ENCODE data around the gene NFATC4.
"Not testable (repeated sequence)": the region's sequence is repeated elsewhere in the genome, so short reads cannot be mapped to it uniquely, and the experiment has no call there.

The NFATC4 gene

DNA sequence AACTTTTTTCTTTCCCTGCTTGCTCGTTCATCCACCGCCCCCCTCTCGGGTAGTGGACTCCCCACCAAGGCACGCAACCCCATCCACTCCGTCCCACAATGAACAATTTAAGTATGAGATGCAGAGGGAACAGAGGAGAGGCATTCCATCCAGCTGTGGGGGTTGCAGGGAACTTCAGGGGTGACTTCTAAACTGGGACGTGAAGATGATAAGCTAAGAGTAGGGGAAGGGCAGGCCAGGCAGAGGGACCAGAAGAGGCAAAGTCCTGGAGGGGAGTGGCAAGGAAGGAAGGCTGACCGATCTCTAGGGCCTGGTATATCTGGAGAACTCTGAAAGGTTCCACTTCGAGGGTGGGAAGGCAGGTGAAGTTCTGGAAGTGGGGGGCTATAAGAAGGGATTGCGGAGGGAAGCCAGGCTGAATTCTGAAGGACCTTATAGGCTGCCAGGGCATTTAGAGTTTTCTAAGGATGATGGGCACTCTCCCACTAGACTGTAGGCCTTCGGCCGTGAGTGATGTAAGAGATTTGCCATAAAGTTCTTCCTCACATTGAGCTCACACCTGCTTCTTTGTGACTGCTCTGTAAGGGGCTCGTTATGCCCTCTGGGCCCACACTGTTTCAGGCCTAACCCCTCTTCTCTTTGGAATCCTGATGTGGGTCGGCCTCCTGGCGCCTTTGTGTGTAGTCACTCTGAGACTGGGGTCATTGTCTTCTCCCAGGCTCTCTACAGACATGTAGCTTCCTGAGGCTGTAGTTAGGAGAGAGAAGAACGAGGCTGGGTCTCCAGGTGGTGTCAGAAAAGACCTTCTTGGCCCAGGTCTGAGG is 12.1 kb downstream of the NFATC4 start:
- Histone ChIP-seq H3K36me3 (ENCODE audit: insufficient read depth, low read length) (no peaks in the 10 kb centered on the region), H3K9ac (ENCODE audit: low read depth, low read length) (no peak overlapping the region), H3K9me3 (ENCODE audit: control insufficient read depth, insufficient read depth, low read length) (no peaks in the 10 kb centered on the region), H3K4me1 (ENCODE audit: insufficient read depth, low read length) (peaks cover 29% of the 10 kb centered on the region)

- H3K9me3 ChIP-seq (ENCODE audit: control insufficient read depth, insufficient read depth, low read length): no peaks in the 10 kb centered on the region
- no peaks in the 10 kb centered on the region for H3K36me3 ChIP-seq (ENCODE audit: insufficient read depth, low read length)
- H3K9ac ChIP-seq (ENCODE audit: low read depth, low read length): no peak overlapping the region
- peaks cover 29% of the 10 kb centered on the region for H3K4me1 ChIP-seq (ENCODE audit: insufficient read depth, low read length)
Observed at GRCh38 chr14:24381363-24382063, 13.5 kb downstream of the NFATC4 start.

DNA sequence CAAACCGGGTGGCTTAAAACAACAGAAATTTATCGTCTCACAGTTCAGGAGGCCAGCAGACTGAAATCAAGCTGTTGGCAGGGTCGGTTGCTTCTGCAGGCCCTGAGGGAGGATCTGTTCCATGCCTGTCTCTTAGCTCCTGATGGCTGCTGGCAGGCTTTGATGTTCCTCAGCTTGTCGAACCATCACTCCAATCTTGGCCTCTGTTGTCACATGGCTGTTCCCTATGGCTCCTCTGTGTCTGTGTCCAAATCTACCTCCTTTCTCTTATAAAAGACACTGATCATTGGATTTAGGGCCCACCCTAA is 14.0 kb downstream of the NFATC4 start:
- H3K9me3 ChIP-seq (ENCODE audit: control insufficient read depth, insufficient read depth, low read length): no peaks in the 10 kb centered on the region
- peaks cover 25% of the 10 kb centered on the region for H3K4me1 ChIP-seq (ENCODE audit: insufficient read depth, low read length)
- no peaks in the 10 kb centered on the region for H3K36me3 ChIP-seq (ENCODE audit: insufficient read depth, low read length)
- H3K9ac ChIP-seq (ENCODE audit: low read depth, low read length): no peak overlapping the region

- Histone ChIP-seq H3K9me3 (ENCODE audit: control insufficient read depth, insufficient read depth, low read length) (no peaks in the 10 kb centered on the region), H3K9ac (ENCODE audit: low read depth, low read length) (no peak overlapping the region), H3K36me3 (ENCODE audit: insufficient read depth, low read length) (no peaks in the 10 kb centered on the region)
Observed at GRCh38 chr14:24384169-24384568, 16.2 kb downstream of the NFATC4 start.

GRCh38 chr14:24385524-24385923 is 17.5 kb downstream of the NFATC4 start:
- Histone ChIP-seq H3K9ac (ENCODE audit: low read depth, low read length) (no peak overlapping the region), H3K36me3 (ENCODE audit: insufficient read depth, low read length) (no peaks in the 10 kb centered on the region), H3K4me1 (ENCODE audit: insufficient read depth, low read length) (peaks cover 24% of the 10 kb centered on the region), H3K9me3 (ENCODE audit: control insufficient read depth, insufficient read depth, low read length) (no peaks in the 10 kb centered on the region)

More at GRCh38 chr14:24384169-24384568, 16.2 kb downstream of the NFATC4 start:
- peaks cover 27% of the 10 kb centered on the region for H3K4me1 ChIP-seq (ENCODE audit: insufficient read depth, low read length)

DNA sequence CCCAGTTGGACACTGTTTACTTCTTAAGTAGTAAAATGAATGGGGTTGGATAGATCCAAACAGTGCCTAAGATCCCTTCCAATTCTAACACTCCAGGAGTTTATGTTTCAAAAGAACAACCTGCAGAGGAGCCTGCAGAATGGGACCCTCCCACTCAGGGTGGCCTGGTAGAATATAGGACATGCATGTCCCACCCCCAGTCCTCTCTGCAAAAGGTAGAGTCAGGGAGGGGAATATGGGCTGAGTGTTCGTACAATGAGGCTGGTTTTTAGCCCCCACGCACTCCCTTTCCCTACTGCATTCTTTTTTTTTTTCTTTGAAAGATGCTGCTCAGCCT is 19.0 kb downstream of the NFATC4 start:
- Histone ChIP-seq H3K36me3 (ENCODE audit: insufficient read depth, low read length) (no peaks in the 10 kb centered on the region), H3K4me1 (ENCODE audit: insufficient read depth, low read length) (peaks cover 11% of the 10 kb centered on the region; the same call in 1 of the 2 replicates), H3K9me3 (ENCODE audit: control insufficient read depth, insufficient read depth, low read length) (no peaks in the 10 kb centered on the region), H3K9ac (ENCODE audit: low read depth, low read length) (no peak overlapping the region)

DNA sequence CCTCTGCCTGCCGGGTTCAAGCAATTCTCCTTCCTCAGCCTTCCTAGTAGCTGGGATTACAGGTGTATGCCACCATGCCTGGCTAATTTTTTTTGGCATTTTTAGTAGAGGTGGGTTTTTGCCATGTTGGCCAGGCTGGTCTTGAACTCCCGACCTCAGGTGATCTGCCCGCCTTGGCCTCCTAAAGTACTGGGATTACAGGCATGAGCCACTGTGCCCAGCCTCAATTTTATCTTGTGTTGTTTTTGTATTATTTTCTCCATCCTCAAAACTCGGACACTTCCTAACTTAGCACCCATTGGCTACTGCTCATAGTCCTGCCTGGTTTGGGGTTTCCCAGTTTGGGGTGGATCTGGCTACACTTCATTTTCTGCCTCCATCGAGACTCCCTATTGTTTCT is 19.6 kb downstream of the NFATC4 start:
- H3K4me1 ChIP-seq (ENCODE audit: insufficient read depth, low read length): peaks cover 14% of the 10 kb centered on the region; the same call in 1 of the 2 replicates
- not testable (repeated sequence) for H3K9ac ChIP-seq (ENCODE audit: low read depth, low read length); H3K36me3 ChIP-seq (ENCODE audit: insufficient read depth, low read length); H3K9me3 ChIP-seq (ENCODE audit: control insufficient read depth, insufficient read depth, low read length)

- H3K36me3 ChIP-seq (ENCODE audit: insufficient read depth, low read length): no peaks in the 10 kb centered on the region
- H3K9me3 ChIP-seq (ENCODE audit: control insufficient read depth, insufficient read depth, low read length): no peaks in the 10 kb centered on the region
- H3K4me1 ChIP-seq (ENCODE audit: insufficient read depth, low read length): peaks cover 18% of the 10 kb centered on the region; the same call in 1 of the 2 replicates
- no peak overlapping the region for H3K9ac ChIP-seq (ENCODE audit: low read depth, low read length)
Observed at GRCh38 chr14:24388474-24389179, 20.6 kb downstream of the NFATC4 start.

DNA sequence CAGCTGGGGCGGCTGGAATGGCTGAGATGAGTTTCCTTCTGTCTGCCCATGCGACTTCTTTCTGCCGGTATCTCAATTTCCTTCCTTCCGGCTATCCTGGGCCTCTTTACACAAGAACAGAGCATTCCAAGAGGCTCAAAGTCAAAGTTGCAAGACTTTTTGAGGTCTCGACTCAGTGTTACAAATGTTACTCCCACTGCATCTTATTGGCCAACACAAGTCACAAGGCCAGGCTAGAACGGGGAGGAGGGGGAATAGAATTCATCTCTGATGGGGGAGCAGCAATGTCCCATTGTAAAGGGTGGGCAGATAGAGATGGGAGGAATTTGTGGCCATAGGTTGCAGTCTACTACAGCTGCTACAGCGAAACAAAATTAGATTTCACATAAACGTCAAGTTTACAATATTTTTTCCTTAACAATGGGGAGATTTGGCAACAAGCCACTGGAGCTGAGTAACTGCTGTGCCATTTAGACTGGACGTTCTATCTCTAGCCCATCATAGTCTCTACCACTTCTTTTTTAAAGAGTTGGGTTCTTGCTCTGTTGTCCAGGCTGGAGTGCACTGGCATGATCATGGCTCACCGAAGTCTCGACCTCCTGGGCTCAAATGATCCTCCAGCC is 21.4 kb downstream of the NFATC4 start:
- Histone ChIP-seq H3K36me3 (ENCODE audit: insufficient read depth, low read length) (no peaks in the 10 kb centered on the region), H3K9me3 (ENCODE audit: control insufficient read depth, insufficient read depth, low read length) (no peaks in the 10 kb centered on the region), H3K9ac (ENCODE audit: low read depth, low read length) (no peak overlapping the region), H3K4me1 (ENCODE audit: insufficient read depth, low read length) (peaks cover 18% of the 10 kb centered on the region; the same call in 1 of the 2 replicates)

DNA sequence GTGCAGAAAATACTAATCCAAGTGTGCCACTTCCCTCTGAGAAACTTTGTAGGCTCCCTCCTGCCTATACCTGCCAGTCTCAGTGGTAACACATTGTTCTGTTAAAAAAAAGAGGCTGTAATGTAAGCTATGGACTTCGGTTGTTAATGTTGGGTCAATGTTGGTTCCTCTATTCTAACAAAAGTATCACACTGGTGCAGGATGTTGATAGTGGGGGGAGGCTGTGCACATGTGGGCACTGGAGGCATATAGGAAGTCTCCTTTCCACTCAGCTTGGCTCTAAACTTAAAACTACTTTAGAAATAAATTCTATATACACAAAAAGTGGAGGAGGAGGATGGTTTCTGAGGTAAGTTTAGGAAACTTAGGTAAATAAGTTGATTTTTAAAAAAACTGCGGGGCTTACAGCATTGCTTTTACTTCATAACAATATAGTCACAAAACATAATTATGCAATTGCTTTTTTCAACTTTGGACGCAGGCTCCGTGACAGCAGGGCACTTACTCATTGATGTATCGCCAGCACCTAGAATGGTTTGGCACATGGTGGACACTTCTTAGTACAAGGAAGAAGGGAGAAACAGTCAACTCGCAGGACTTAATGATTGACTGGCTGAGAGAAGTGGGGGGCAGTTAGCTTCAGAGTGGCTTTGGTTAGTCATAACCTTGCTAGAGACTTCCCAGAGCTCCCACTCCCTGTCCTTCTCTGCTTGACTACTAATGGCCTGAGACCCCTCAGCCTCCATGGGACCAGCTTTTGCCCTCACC is 22.9 kb downstream of the NFATC4 start:
- Histone ChIP-seq H3K4me1 (ENCODE audit: insufficient read depth, low read length) (peaks cover 18% of the 10 kb centered on the region; the same call in 1 of the 2 replicates), H3K9ac (ENCODE audit: low read depth, low read length) (no peak overlapping the region), H3K9me3 (ENCODE audit: control insufficient read depth, insufficient read depth, low read length) (no peaks in the 10 kb centered on the region), H3K36me3 (ENCODE audit: insufficient read depth, low read length) (no peaks in the 10 kb centered on the region)

GRCh38 chr14:24392325-24393091 is 24.5 kb downstream of the NFATC4 start:
- H3K9me3 ChIP-seq (ENCODE audit: control insufficient read depth, insufficient read depth, low read length): no peaks in the 10 kb centered on the region
- H3K4me1 ChIP-seq (ENCODE audit: insufficient read depth, low read length): peaks cover 18% of the 10 kb centered on the region; the same call in 1 of the 2 replicates
- H3K36me3 ChIP-seq (ENCODE audit: insufficient read depth, low read length): no peaks in the 10 kb centered on the region
- no peak overlapping the region for H3K9ac ChIP-seq (ENCODE audit: low read depth, low read length)

- no peaks in the 10 kb centered on the region for H3K36me3 ChIP-seq (ENCODE audit: insufficient read depth, low read length)
- H3K9me3 ChIP-seq (ENCODE audit: control insufficient read depth, insufficient read depth, low read length): no peaks in the 10 kb centered on the region
- peaks cover 16% of the 10 kb centered on the region; the same call in 1 of the 2 replicates for H3K4me1 ChIP-seq (ENCODE audit: insufficient read depth, low read length)
- H3K9ac ChIP-seq (ENCODE audit: low read depth, low read length): no peak overlapping the region
Observed at GRCh38 chr14:24394275-24394674, 26.3 kb downstream of the NFATC4 start.

Data from ES-I3 (cell line).